Fibroblast of lung (primary cell): ENCODE results near the gene CRYL1.

ENCODE experiments used
- CTCF ChIP-seq, 2 donors: IDR thresholded peaks in 1 of 2; conservative IDR thresholded peaks in 1 of 2; 1 replicate in 1 of 2; 2 replicates in 1 of 2; pipeline ENCODE4 v1.5.1; 2011 to 2012; ENCODE audit warnings: low read length in 2 of 2, control low read depth in 1 of 2, inconsistent platforms in 1 of 2, low read depth in 1 of 2, mild to moderate bottlenecking in 1 of 2
- EZH2 ChIP-seq: IDR thresholded peaks from 2 replicates; pipeline ENCODE4 v1.5.1; 2012; ENCODE audit warnings: low read length, control low read depth, mild to moderate bottlenecking; ENCODE audit errors: missing control alignments

GRCh38 chr13:20435616-20436368, 89.9 kb downstream of the CRYL1 start:
- TF ChIP-seq EZH2 (no peak), CTCF (conservative IDR thresholded peaks at IDR 0.05 in 1 of 2, IDR thresholded peaks at IDR 0.05 in 1 of 2; ENCODE audit: low read depth in 1 of 2, low read length in 2 of 2) (no peak)
